C4-2B (cell line): ENCODE data around the gene RNF123.

Experiments
- CTCF ChIP-seq: fragments of 450-650 bp; conservative IDR thresholded peaks from 2 replicates; pipeline ENCODE4 v1.5.1; 2017; ENCODE audit warnings: mild to moderate bottlenecking
- ZFX ChIP-seq: fragments of 450-650 bp; IDR thresholded peaks from 2 replicates; pipeline ENCODE4 v1.6.1; 2017

GRCh38 chr3:49656541-49657112 lies 32.7 kb upstream of the RNF123 start:
- TF ChIP-seq CTCF (no peak), ZFX (no peak)
